ENCODE data around the gene GGA1.

DNA sequence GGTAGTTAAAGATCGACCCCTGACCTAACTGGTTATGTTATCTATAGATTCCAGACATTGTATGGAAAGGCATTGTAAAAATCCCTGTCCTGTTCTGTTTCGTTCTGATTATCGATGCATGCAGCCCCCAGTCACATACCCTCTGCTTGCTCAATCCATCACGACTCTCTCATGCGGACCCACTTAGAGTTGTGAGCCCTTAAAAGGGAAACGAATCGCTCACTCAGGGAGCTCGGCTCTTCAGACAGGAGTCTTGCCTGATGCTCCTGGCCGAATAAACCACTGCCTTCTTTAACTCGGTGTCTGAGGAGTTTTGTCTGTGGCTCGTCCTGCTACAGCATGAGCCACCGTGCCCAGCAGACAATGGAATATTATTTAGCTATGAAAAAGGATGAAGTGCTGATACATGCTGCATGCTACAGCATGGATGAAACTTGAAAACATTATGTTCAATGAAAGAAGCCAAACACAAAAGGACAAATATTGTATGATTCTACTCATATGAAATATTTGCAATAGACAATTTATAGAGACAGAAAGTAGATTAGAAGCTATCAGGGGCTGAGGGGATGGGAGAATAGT, 16.7 kb upstream of the GGA1 start:
- TF ChIP-seq EZH2 (IDR thresholded peaks at IDR 0.05; ENCODE audit: low read depth): no peak
- TF ChIP-seq, protein P1, sequence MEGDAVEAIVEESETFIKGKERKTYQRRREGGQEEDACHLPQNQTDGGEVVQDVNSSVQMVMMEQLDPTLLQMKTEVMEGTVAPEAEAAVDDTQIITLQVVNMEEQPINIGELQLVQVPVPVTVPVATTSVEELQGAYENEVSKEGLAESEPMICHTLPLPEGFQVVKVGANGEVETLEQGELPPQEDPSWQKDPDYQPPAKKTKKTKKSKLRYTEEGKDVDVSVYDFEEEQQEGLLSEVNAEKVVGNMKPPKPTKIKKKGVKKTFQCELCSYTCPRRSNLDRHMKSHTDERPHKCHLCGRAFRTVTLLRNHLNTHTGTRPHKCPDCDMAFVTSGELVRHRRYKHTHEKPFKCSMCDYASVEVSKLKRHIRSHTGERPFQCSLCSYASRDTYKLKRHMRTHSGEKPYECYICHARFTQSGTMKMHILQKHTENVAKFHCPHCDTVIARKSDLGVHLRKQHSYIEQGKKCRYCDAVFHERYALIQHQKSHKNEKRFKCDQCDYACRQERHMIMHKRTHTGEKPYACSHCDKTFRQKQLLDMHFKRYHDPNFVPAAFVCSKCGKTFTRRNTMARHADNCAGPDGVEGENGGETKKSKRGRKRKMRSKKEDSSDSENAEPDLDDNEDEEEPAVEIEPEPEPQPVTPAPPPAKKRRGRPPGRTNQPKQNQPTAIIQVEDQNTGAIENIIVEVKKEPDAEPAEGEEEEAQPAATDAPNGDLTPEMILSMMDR (conservative IDR thresholded peaks at IDR 0.05): no peak

Data from PC-9 (cell line).